CD4-positive, alpha-beta T cell (primary cell): Measurements from ENCODE around the gene CROT. TPM values are rescaled to one million over a fixed set of nuclear protein-coding genes. Genes with fewer than 3 reads are reported as not detected.
A peak's percentile ranks its signal among the peaks of the same experiment; 100 is the strongest.
"Not testable (repeated sequence)": the region's sequence is repeated elsewhere in the genome, so short reads cannot be mapped to it uniquely, and the experiment has no call there.

ENCODE experiments used
- ATAC-seq: fragments of 200-7000 bp; cut with Tn5 transposase; one replicate; pipeline ENCODE4 v1.10.0; 2022; ENCODE audit warnings: mild to moderate bottlenecking; ENCODE audit not compliant: poor library complexity
- CTCF ChIA-PET: fragments of 350-600 bp; sonication (Branson Sonifier 250); formaldehyde crosslinking; loops from one replicate; lab custom pipeline; 2021; ENCODE audit warnings: antibody characterized with exemption, inconsistent platforms; lab: Charles Lee
- POLR2A ChIA-PET: fragments of 350-600 bp; sonication (Branson Sonifier 250); formaldehyde crosslinking; loops from one replicate; lab custom pipeline; 2021; ENCODE audit warnings: antibody characterized with exemption, inconsistent platforms; lab: Charles Lee
- DNase-seq, 14 experiments: peaks; one replicate each; pipeline ENCODE4 v3.0.0-alpha.2; 2013 to 2020; ENCODE audit warnings: mixed read lengths in 2 of 14
- H3K27ac ChIP-seq, 2 donors: one replicate each; pipeline versions ENCODE4 v1.5.1 to v1.7.0; 2013; ENCODE audit warnings: low read length in 2 of 2, low read depth in 1 of 2, mild to moderate bottlenecking in 1 of 2
- H3K27me3 ChIP-seq, 2 experiments: 1 replicate in 1 of 2; 2 replicates in 1 of 2; pipeline versions ENCODE4 v1.6.1 to v1.7.0; 2013; ENCODE audit warnings: low read length in 2 of 2, control low read depth in 1 of 2, mild to moderate bottlenecking in 1 of 2, moderate library complexity in 1 of 2; ENCODE audit not compliant: insufficient read depth in 2 of 2, control insufficient read depth in 1 of 2
- H3K36me3 ChIP-seq: one replicate; pipeline ENCODE4 v1.6.1; 2013; ENCODE audit warnings: low read length, control low read depth; ENCODE audit not compliant: insufficient read depth
- H3K4me1 ChIP-seq: one replicate; pipeline ENCODE4 v1.6.1; 2013; ENCODE audit warnings: low read length, control low read depth; ENCODE audit not compliant: insufficient read depth
- H3K4me3 ChIP-seq: one replicate; pipeline ENCODE4 v1.5.1; 2013; ENCODE audit warnings: mild to moderate bottlenecking, low read length, moderate library complexity
- H3K9me3 ChIP-seq, 2 experiments: 1 replicate in 1 of 2; 2 replicates in 1 of 2; pipeline versions ENCODE4 v1.6.1 to v1.7.0; 2013; ENCODE audit warnings: low read length in 2 of 2, mild to moderate bottlenecking in 2 of 2, control low read depth in 1 of 2, moderate library complexity in 1 of 2; ENCODE audit not compliant: control insufficient read depth in 1 of 2, insufficient read depth in 1 of 2
- H3K27ac Mint-ChIP-seq: one replicate; pipeline ENCODE4 v1.8.0; 2020; ENCODE audit warnings: mixed read lengths
- H3K27me3 Mint-ChIP-seq: one replicate; pipeline ENCODE4 v1.8.0; 2021; ENCODE audit warnings: mixed read lengths
- H3K36me3 Mint-ChIP-seq: one replicate; pipeline ENCODE4 v1.8.0; 2021; ENCODE audit warnings: low read depth, mixed read lengths
- H3K4me1 Mint-ChIP-seq: one replicate; pipeline ENCODE4 v1.8.0; 2021; ENCODE audit warnings: low read depth, mixed read lengths
- H3K4me3 Mint-ChIP-seq: one replicate; pipeline ENCODE4 v1.8.0; 2020; ENCODE audit warnings: mild to moderate bottlenecking, mixed read lengths
- H3K9me3 Mint-ChIP-seq: one replicate; pipeline ENCODE4 v1.8.0; 2020; ENCODE audit warnings: mixed read lengths
- intact Hi-C, 2 experiments: fragments of 100-400 bp; cut with DNase I in 1 of 2; cut with micrococcal nuclease in 1 of 2; formaldehyde crosslinking; loops; one replicate each; pipeline versions ENCODE4 v1.15.1 to v1.9.0; 2023 to 2025; cut with DNase I, micrococcal nuclease
- total RNA-seq, 174 experiments: library from RNA in 2 of 174; stranded (reverse) in 2 of 174; gene quantifications; one replicate each; pipeline ENCODE4 v1.2.3 and lab custom pipeline; 2021 to 2026
- TF ChIP-seq, protein P1 (sequence below): fragments of 200-600 bp; IDR thresholded peaks from one replicate; pipeline ENCODE4 v1.8.0; 2022; ENCODE audit warnings: antibody characterized with exemption, mild to moderate bottlenecking

CROT gene
- total RNA-seq, 2 experiments from 2014 or later = 8.5 to 8.6 TPM

- Mint-ChIP-seq H3K4me1 (peaks cover 29% of the 10 kb centered on the region), H3K27ac (peak overlapping the region; percentile 24), H3K27me3 (no peaks in the 10 kb centered on the region), H3K36me3 (peaks cover 5% of the 10 kb centered on the region), H3K4me3 (no peak overlapping the region), H3K9me3 (no peaks in the 10 kb centered on the region)
- TF ChIP-seq, protein P1, sequence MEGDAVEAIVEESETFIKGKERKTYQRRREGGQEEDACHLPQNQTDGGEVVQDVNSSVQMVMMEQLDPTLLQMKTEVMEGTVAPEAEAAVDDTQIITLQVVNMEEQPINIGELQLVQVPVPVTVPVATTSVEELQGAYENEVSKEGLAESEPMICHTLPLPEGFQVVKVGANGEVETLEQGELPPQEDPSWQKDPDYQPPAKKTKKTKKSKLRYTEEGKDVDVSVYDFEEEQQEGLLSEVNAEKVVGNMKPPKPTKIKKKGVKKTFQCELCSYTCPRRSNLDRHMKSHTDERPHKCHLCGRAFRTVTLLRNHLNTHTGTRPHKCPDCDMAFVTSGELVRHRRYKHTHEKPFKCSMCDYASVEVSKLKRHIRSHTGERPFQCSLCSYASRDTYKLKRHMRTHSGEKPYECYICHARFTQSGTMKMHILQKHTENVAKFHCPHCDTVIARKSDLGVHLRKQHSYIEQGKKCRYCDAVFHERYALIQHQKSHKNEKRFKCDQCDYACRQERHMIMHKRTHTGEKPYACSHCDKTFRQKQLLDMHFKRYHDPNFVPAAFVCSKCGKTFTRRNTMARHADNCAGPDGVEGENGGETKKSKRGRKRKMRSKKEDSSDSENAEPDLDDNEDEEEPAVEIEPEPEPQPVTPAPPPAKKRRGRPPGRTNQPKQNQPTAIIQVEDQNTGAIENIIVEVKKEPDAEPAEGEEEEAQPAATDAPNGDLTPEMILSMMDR = no peak
- intact Hi-C loops = loop anchor here in 1 of 2 experiments (10.0 kb wide), 1 partner anchor 797 kb away; no protein-coding TSS in a partner anchor
- ChIA-PET POLR2A (no interaction called here), CTCF (interaction anchor here (3.4 kb wide), 1 partner anchor 98 kb away, joined by 13 read pairs; no protein-coding TSS in a partner anchor)
- peak overlapping the region in 1 of 2 donors; percentile 22 for H3K27ac ChIP-seq
- H3K4me3 ChIP-seq = no peak overlapping the region
- DNase-seq (no peak), ATAC-seq (no peak)
- peaks cover 0 to 3% of the 10 kb centered on the region in 2 experiments for H3K9me3 ChIP-seq
- H3K36me3 ChIP-seq = no peaks in the 10 kb centered on the region
- no peaks in the 10 kb centered on the region for H3K27me3 ChIP-seq
- H3K4me1 ChIP-seq = peaks cover 18% of the 10 kb centered on the region
Measured at GRCh38 chr7:87317691-87318245, 27.7 kb upstream of the CROT start.

DNA sequence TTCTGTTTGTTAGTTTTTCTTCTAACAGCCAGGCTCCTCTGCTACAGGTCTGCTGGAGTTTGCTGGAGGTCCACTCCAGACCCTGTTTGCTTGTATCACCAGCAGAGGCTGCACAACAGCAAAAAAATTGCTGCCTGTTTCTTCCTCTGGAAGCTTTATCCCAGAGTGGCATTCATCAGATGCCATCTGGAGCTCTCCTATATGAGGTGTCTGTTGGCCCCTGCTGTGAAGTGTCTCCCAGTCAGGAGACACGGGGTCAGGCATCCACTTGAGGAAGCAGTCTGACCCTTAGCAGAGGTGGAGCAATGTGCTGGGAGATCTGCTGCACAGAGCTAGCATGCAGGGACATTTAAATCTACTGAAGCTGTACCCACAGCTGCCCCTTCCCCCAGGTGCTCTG, 26.7 kb upstream of the CROT start:
- Mint-ChIP-seq H3K27ac (peak overlapping the region; percentile 81), H3K36me3 (peaks cover 12% of the 10 kb centered on the region), H3K4me1 (peaks cover 29% of the 10 kb centered on the region), H3K4me3 (peak overlapping the region; percentile 71), H3K9me3 (no peaks in the 10 kb centered on the region), H3K27me3 (no peaks in the 10 kb centered on the region)
- TF ChIP-seq, protein P1 = no peak
- H3K4me3 ChIP-seq = peak overlapping the region; percentile 41
- no peak for DNase-seq
- peak overlapping the region in 1 of 2 donors; percentile 32 for H3K27ac ChIP-seq
- no peak for ATAC-seq
- intact Hi-C loops = loop anchor here in 1 of 2 experiments (10.0 kb wide), 1 partner anchor 796 kb away; no protein-coding TSS in a partner anchor
- no peaks in the 10 kb centered on the region for H3K27me3 ChIP-seq
- H3K36me3 ChIP-seq = peaks cover 4% of the 10 kb centered on the region
- peaks cover 18% of the 10 kb centered on the region for H3K4me1 ChIP-seq
- H3K9me3 ChIP-seq = peaks cover 0 to 3% of the 10 kb centered on the region in 2 experiments
- CTCF ChIA-PET = no interaction called here
- POLR2A ChIA-PET = interaction anchor here (0.8 to 1.3 kb wide), 3 partner anchors 9 to 91 kb away, joined by 3 to 6 read pairs (median 4); partner anchors contain the start of gene CROT

- H3K27me3 ChIP-seq, H3K9me3 Mint-ChIP-seq, CTCF ChIA-PET, H3K36me3 ChIP-seq, H3K27me3 Mint-ChIP-seq, H3K9me3 ChIP-seq: not testable (repeated sequence)
- Mint-ChIP-seq H3K27ac (peak overlapping the region; percentile 81), H3K36me3 (peaks cover 15% of the 10 kb centered on the region), H3K4me1 (peaks cover 29% of the 10 kb centered on the region), H3K4me3 (peak overlapping the region; percentile 71)
- intact Hi-C loops = loop anchor here in 1 of 2 experiments (10.0 kb wide), 1 partner anchor 796 kb away; no protein-coding TSS in a partner anchor
- Histone ChIP-seq H3K4me3 (peak overlapping the region; percentile 41), H3K4me1 (peaks cover 18% of the 10 kb centered on the region), H3K27ac (peak overlapping the region in 1 of 2 donors; percentile 32)
- DNase-seq = peak in 11 of 14 experiments; percentile 4 to 54 (median 19)
- ATAC-seq = peak; percentile 71
- POLR2A ChIA-PET = interaction anchor here (0.8 to 1.3 kb wide), 3 partner anchors 9 to 91 kb away, joined by 3 to 6 read pairs (median 4); partner anchors contain the start of gene CROT
Measured at GRCh38 chr7:87319154-87319581, 26.3 kb upstream of the CROT start.
